Stimulated activated CD4-positive, alpha-beta T cell treated with anti-CD3 and anti-CD28 coated beads, Interleukin-2, amount 100 ng/mL, for 24 hours (primary cell): ENCODE measurements around the gene CLPTM1L.
"Not testable (repeated sequence)": the region's sequence is repeated elsewhere in the genome, so short reads cannot be mapped to it uniquely, and the experiment has no call there.

Experiments
- DNase-seq, 2 donors: peaks; one replicate each; pipeline ENCODE4 v3.0.0-alpha.2; 2020

Gene CLPTM1L

DNA sequence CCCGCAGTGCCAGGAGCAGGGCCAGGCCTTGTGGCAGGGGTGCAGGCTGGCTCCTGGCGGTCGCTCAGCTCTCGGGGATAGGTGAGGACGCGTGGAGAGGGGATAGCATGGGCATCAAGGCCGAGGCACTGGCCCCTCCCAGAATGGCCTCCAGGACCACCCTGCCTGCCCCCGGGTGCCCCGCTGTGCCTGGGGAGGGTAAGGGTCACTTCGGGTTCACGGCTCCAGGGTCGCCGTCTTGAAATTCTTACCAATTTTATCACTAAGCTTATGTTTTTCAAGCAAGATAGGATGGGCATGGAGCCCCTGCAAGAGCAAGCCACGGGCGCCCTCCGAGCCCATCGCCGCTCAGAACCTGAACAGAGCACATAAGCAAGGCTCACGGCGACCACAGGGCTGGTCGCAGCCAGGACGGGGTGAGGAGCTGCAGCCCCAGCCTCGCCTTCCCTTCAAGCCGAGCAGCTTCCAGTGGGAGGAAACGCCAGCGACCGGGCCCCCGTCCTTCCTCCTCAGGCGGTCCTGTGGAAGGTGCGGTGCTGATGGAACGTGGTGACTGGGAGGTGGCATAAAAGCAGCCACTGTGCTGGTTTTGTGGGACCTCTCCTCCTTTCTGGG lies 14.2 kb upstream of the CLPTM1L start:
- DNase-seq = no peak

- no peak for DNase-seq
Observed at GRCh38 chr5:1358726-1359025, 13.8 kb upstream of the CLPTM1L start.

GRCh38 chr5:1357946-1358725 lies 13.2 kb upstream of the CLPTM1L start:
- DNase-seq = no peak

DNA sequence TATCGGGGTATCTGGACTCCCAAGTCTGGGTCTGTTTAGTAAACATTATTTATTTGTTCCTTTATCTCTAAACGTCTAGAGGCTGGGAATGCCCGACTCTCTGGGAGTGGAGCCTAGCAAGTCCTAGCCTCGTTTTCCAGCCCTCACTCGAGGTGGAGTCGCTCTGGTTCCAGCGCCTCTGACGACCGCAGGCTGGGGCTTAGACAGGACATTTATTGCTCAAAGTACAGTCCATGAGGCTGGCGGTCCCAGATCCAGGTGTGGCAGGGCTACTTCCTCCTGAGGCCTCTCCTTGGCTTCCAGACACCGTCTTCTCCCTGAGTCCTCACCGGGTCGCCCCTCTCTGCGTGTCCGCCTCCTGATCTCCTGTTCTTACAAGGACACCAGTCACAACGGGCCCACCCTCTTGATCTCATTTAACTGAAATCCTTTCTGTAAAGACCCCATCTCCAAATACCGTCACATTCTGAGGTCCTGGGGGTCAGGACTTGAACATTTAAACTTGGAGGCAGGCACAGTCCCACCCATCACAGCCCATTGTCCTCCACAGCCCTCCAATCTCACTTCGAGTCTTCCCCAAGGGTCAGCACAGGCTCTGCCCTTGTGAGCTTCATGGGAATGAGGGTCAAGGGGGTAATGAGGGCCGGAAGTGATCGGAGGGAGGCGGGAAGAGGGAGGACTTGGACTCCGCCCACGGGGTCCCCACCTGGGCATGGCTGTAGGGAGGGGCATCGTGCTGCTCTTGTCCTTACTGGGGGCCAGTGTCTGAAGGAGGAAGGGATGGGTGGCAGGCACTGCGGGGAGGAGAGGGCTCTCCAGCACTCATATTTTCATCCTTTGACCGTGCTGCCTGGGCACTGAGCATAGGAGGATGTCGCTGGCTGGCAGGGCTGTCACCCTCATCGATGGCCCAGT lies 12.2 kb upstream of the CLPTM1L start:
- DNase-seq = no peak

- DNase-seq = no peak
Observed at GRCh38 chr5:1354576-1354975, 9.7 kb upstream of the CLPTM1L start.

DNA sequence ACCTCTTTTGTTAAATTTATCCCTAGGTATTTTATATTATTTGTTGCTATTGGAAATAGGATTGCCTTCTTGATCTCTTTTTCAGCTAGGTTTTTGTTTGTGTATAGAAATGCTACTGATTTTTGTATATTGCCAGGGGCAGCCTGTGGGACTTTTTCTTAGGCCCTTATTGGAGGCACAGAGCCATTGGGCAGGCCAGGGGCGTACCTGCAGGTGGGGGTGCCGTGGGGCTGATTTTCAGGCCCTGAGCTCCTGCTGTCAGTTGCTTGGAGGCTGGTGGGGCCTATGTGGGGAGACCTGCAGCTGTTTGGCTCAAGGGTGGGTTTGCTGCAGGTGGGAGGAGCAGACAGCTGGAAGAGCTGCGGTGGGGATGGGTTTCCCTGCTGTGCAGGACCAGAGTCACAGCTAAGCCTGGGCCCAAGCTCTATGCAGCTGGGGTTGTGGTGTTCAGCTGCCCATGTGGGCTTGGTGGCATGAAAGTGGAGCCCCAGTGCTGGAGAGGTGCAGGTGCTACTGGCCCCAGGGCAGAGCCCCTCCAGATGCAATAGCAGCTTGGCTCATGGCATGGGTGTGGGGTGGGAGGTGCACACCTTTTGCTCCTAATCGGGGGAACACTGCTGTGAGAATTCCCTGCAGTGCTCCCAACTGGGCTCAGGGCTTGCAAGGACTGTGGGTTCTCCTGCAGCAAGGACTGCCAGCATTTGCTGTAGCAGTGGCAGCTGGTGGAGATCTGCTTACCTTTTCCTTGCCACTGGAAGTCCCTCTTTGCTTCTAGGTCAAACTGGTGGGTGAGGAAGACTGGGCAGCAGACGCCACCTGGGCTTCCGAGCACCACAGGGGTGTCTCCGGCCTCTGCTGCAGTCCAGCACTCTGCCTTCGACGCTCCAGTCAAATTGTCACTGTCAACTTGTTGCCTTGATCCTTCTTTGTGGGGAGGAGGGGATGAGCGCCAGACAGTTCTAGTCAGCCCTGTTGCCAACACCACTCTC lies 7.6 kb upstream of the CLPTM1L start:
- no peak for DNase-seq

GRCh38 chr5:1351156-1351555 lies 6.3 kb upstream of the CLPTM1L start:
- DNase-seq = no peak

- no peak for DNase-seq
Observed at GRCh38 chr5:1349246-1349645, 4.3 kb upstream of the CLPTM1L start.

DNA sequence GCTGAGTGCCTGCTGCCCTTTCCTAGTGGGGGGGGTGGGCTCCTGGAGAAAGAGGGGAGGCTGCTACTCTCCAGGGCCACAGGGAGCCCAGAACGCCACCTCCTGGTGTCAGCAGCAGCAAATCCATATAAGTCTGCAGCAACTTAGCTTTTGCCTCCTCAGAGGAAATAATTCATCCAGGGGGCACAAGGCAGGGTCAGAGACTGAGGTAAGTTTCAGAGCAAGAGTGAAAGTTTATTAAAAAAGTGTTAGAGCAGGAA lies 4.0 kb upstream of the CLPTM1L start:
- no peak for DNase-seq

GRCh38 chr5:1347571-1347970 lies 2.7 kb upstream of the CLPTM1L start:
- no peak for DNase-seq

- no peak for DNase-seq
Observed at GRCh38 chr5:1346627-1347440, 1.9 kb upstream of the CLPTM1L start.

DNA sequence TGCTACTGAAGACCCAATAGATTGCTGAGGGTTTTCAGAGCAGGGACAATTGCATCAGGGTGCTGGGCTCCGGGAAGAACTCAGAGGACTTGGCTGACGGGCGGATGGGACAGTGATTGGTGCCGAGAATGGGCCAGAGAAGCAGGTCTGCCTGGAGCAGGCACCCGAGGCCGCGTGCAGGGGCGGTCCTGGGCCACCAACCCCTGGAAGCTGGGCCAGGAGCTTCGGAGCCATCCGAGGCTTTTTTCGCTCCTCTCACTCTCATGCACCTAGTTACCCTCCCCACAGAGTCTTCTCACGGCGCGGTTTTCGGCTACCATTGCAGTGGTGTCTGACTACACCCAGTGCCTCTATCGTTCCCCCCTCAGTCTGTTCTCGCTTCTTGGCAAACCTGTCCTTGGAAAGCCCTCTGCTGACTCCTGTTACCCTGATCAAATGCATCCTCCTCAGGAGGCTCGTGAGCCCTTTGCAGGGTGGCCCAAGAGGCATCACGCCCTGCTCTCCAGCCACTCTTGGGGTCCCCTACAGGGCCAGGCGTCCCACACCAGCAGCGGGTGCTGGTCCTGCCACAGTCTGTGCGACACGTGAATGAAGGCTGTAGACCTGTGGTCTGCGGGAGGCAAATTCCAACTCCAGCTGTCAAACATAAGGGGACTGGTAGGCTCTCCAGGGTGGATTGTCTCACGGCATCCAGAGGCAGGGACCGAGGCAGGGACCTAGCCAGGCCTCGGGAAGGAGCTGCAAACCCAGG lies 1.2 kb upstream of the CLPTM1L start:
- DNase-seq = no peak

DNA sequence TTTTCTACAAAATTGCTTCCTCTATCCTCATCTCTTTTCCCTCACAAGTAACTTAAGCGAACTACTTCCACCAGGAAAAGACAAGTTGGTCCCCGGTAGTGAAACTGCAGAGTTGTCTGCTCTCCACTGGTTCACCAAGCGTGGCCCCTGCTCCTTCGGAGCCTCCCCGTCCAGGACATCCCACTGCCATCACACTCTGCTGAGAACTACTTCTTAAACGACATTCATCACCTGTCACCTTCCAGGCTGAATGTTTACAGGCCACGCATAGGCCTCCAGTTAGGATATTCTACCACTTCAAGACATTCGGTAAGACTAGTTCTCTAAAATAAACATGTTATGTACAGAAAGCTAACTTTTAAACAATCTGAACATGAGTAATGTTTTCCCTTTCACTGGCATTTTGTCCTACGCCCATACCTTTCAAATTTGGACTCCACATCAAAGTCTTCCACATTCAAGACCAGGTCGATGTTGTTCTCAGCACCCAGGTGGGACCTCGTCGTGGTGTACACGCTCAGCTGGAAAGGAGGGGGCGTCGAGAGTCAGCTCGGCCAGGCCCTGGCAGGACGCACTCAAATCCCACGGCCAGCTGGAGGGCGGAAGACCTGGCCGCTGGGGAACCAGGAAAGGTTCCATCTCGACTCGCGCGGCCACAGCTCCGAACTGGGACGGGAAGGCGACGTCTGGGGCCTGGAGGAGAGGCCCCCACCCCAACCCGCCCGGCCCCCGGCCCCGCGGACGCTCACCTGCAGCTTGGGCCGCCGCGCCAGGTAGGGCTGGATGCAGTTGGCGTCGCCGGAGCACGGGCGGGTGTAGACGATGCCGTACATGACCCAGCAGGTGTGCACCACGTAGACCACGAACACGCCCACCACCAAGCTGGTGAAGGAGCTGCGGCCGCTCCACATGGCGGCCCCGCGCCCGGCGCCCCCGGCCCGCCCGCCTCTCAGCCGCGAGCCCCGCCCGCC lies 683 bp downstream of the CLPTM1L start:
- peak; percentile 37 to 38 for DNase-seq

GRCh38 chr5:1343315-1343751 lies 1.6 kb downstream of the CLPTM1L start:
- DNase-seq = no peak

DNA sequence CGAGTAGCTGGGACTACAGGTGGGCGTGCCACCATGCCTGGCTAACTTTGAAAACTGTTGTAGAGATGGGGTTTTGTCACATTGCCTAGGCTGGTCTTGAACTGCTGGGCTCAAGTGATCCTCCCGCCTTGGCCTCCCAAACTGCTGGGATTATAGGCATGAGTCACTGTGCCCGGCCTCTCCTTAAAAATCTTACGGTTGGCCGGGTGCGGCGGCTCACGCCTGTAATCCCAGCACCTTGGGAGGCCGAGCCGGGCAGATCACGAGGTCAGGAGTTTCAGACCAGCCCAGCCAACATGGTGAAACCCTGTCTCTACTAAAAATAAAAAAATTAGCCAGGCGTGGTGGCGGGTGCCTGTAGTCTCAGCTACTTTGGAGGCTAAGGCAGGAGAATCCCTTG lies 2.2 kb downstream of the CLPTM1L start:
- DNase-seq = not testable (repeated sequence)

DNA sequence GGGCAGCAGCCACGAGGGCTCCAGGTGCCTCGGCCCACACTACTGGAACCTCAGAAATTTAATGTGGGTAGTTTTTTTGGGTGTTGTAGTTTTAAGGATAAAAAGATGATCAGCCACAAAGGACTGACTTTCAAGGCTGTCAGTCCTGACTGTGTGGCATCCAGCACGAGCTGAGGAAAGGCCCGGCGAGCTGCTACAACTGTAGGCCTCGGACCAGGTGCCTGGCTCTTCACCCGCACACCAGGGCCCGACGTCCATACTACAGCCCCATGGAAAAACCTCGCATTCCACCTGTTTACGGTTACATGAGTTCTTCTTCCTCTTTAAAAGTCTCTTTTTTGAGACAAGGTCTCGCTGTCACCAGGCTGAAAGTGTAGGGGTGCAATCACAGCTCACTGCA lies 2.6 kb downstream of the CLPTM1L start:
- no peak for DNase-seq

DNA sequence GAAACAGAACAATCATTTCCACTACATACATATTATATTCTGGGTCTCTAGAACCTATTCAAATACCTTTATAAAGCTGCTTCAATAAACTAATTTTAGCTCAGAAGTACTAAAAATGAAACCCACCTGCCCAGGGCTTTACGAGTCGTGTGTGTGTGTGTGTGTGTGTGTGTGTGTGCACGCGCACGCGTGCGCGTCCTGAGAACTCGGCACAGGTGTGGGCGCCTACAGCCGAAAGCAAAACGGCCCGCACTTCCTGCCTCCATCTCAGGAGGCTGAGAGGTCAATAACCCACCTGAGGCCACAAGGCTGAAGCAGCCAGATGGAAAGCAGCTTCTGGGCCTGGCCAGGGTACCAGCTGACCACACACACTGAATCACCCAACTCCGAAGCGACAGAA lies 3.0 kb downstream of the CLPTM1L start:
- no peak for DNase-seq

GRCh38 chr5:1339818-1340210 lies 5.1 kb downstream of the CLPTM1L start:
- not testable (repeated sequence) for DNase-seq

GRCh38 chr5:1339139-1339817 lies 5.6 kb downstream of the CLPTM1L start:
- DNase-seq = not testable (repeated sequence)
